ENCODE data around the gene PHC3.
"Not testable (repeated sequence)": the region's sequence is repeated elsewhere in the genome, so short reads cannot be mapped to it uniquely, and the experiment has no call there.

Gene PHC3

DNA sequence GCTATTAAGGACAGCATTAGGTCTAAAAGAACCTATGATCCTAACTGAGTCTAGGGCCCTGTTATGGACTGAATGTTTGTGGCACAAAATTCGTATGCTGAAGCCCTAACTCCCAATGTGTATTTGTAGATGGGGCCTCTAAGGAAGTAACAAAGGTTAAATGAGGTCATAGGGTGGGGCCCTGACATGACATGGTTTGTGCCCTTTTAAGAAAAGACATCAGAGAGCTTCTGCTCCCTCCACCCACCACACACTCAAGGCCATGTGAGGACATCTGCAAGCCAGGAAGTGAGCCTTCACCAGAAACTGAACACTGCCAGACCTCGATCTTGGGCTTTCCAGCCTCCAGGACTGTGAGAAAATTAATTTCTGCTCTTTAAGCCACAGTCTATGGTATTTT lies 49.2 kb downstream of the PHC3 start:
- ChIA-PET CTCF (interaction anchor here (1.0 to 1.9 kb wide), 3 partner anchors 9 to 140 kb away, joined by 3 to 5 read pairs (median 4); no protein-coding TSS in a partner anchor), POLR2A (interaction anchor here (0.5 to 0.6 kb wide), 2 partner anchors 26 to 1012 kb away, joined by 3 to 4 read pairs; no protein-coding TSS in a partner anchor)
- no peak for DNase-seq
- no CpG with 5 or more reads among the region's 2 CpGs for WGBS (ENCODE audit: insufficient coverage)
- Histone ChIP-seq H3K27me3 (replicated peaks in 2 of 5; ENCODE audit: control insufficient read depth in 4 of 5, insufficient read depth in 5 of 5, low read length in 4 of 5) (no peaks in the 10 kb centered on the region), H3K9me3 (ENCODE audit: control extremely low read depth in 1 of 5, control insufficient read depth in 4 of 5, insufficient read depth in 2 of 5, low read depth in 1 of 5, low read length in 4 of 5) (peaks cover 0 to 9% (median 0%) of the 10 kb centered on the region in 5 experiments), H3K4me3 (ENCODE audit: control insufficient read depth in 1 of 7, extremely low read depth in 1 of 7, insufficient read depth in 4 of 7, low read depth in 2 of 7, low read length in 6 of 7) (no peak overlapping the region), H3K4me1 (ENCODE audit: control extremely low read depth in 1 of 4, control insufficient read depth in 4 of 4, insufficient read depth in 4 of 4, low read length in 3 of 4) (peaks cover 0 to 14% (median 5%) of the 10 kb centered on the region in 4 experiments), H3K36me3 (ENCODE audit: control insufficient read depth in 4 of 4, insufficient read depth in 4 of 4, low read length in 3 of 4) (peaks cover 23 to 63% (median 45%) of the 10 kb centered on the region in 4 experiments), H3K27ac (ENCODE audit: insufficient read depth in 1 of 2, low read depth in 1 of 2, low read length in 2 of 2, poor library complexity in 1 of 2, severe bottlenecking in 2 of 2) (no peak overlapping the region)

DNA sequence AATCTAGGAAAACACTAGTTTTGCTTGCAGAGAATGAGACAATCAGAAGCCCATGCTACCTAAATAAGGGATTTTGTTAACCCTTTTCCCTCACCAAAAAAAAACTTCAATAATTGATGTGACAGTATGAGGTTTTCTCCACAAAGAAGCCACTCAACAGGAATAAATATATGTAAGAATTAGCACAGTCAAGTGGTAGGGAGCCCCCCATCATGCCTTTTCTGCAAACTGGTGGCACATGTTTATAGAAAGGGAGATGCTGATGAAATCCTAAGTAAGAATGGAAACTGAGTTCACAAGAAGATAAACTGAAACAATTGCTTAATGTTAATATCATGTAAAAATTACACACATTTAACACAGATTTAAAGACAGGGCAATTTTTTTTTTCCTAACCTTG lies 51.0 kb downstream of the PHC3 start:
- ChIA-PET CTCF (no interaction called here), POLR2A (no interaction called here)
- Histone ChIP-seq H3K4me3 (ENCODE audit: control insufficient read depth in 1 of 7, extremely low read depth in 1 of 7, insufficient read depth in 4 of 7, low read depth in 2 of 7, low read length in 6 of 7) (no peak overlapping the region), H3K27ac (ENCODE audit: insufficient read depth in 1 of 2, low read depth in 1 of 2, low read length in 2 of 2, poor library complexity in 1 of 2, severe bottlenecking in 2 of 2) (no peak overlapping the region), H3K9me3 (ENCODE audit: control extremely low read depth in 1 of 5, control insufficient read depth in 4 of 5, insufficient read depth in 2 of 5, low read depth in 1 of 5, low read length in 4 of 5) (peaks cover 0 to 9% (median 0%) of the 10 kb centered on the region in 5 experiments), H3K27me3 (replicated peaks in 2 of 5; ENCODE audit: control insufficient read depth in 4 of 5, insufficient read depth in 5 of 5, low read length in 4 of 5) (no peaks in the 10 kb centered on the region), H3K36me3 (ENCODE audit: control insufficient read depth in 4 of 4, insufficient read depth in 4 of 4, low read length in 3 of 4) (peaks cover 19 to 56% (median 39%) of the 10 kb centered on the region in 4 experiments), H3K4me1 (ENCODE audit: control extremely low read depth in 1 of 4, control insufficient read depth in 4 of 4, insufficient read depth in 4 of 4, low read length in 3 of 4) (peaks cover 0 to 14% (median 5%) of the 10 kb centered on the region in 4 experiments)
- DNase-seq = no peak

DNA sequence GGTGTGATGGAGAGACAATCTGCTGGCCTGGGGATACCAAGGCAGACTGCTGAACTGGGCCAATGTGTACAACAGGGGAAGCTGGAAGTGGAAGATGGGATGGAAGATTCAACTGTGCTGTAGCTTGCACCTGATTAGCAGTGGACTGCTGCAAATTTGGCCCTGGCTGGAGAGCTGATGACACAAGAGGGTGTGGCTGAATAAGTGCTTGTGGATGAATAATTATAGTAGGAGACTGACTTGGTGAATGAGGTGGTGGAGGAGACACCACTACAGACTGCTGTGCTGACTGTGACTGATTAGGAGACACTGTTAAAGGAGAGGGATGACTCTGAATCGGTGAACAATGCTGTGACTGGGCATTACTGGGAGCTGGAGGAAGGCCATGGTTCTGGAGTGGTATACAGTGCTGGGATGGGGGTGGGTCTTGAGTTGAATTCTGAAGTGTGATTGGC lies 52.5 kb downstream of the PHC3 start:
- peaks cover 14 to 44% (median 35%) of the 10 kb centered on the region in 4 experiments for H3K36me3 ChIP-seq (ENCODE audit: control insufficient read depth in 4 of 4, insufficient read depth in 4 of 4, low read length in 3 of 4)
- H3K9me3 ChIP-seq (ENCODE audit: control extremely low read depth in 1 of 5, control insufficient read depth in 4 of 5, insufficient read depth in 2 of 5, low read depth in 1 of 5, low read length in 4 of 5) = peaks cover 0 to 9% (median 0%) of the 10 kb centered on the region in 5 experiments
- ChIA-PET CTCF (interaction anchor here (0.9 to 1.6 kb wide), 6 partner anchors 11 to 33 kb away, joined by 3 to 5 read pairs (median 3); no protein-coding TSS in a partner anchor), POLR2A (no interaction called here)
- H3K4me3 ChIP-seq (ENCODE audit: control insufficient read depth in 1 of 7, extremely low read depth in 1 of 7, insufficient read depth in 4 of 7, low read depth in 2 of 7, low read length in 6 of 7) = no peak overlapping the region
- H3K27me3 ChIP-seq (replicated peaks in 2 of 5; ENCODE audit: control insufficient read depth in 4 of 5, insufficient read depth in 5 of 5, low read length in 4 of 5) = no peaks in the 10 kb centered on the region
- H3K4me1 ChIP-seq (ENCODE audit: control extremely low read depth in 1 of 4, control insufficient read depth in 4 of 4, insufficient read depth in 4 of 4, low read length in 3 of 4) = peaks cover 0 to 14% (median 5%) of the 10 kb centered on the region in 4 experiments
- no peak overlapping the region for H3K27ac ChIP-seq (ENCODE audit: insufficient read depth in 1 of 2, low read depth in 1 of 2, low read length in 2 of 2, poor library complexity in 1 of 2, severe bottlenecking in 2 of 2)
- no peak for DNase-seq
- WGBS (ENCODE audit: insufficient coverage) = 100% methylated on average over 1 of the region's 1 CpG

DNA sequence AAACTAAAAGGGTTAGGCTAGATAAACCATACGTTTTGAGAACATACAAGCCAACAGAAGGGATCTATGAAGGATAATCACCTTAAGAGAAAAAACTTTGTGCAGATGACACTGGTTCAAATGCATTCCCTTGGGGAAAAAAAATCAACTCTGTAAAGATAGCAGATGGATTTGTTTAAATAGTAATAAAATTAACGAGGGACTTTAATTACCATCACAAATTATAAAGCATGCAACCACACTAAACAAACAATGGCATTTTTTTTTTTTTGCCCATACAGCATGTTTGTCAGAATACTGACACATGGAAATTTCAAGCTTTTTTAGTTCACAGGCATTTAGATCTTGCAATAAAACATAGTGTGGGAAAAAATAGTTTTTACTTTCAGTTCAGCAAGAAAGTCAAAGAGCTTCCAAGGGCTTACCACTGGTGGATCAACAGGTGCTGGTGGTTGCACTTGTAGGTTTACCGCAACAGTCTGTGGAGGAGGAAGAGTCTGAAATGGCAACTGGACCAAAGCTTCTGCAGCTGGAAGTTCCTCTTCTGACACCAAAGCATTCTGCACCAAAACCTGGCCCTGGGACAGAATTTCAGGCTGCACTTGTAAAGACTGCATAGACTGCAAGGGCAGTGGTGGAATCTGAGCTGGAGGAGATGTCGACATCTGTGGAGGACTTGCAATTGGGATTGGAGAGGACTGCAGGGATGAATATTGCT lies 53.1 kb downstream of the PHC3 start:
- Histone ChIP-seq H3K9me3 (ENCODE audit: control extremely low read depth in 1 of 5, control insufficient read depth in 4 of 5, insufficient read depth in 2 of 5, low read depth in 1 of 5, low read length in 4 of 5) (peaks cover 0 to 7% (median 0%) of the 10 kb centered on the region in 5 experiments), H3K27ac (ENCODE audit: insufficient read depth in 1 of 2, low read depth in 1 of 2, low read length in 2 of 2, poor library complexity in 1 of 2, severe bottlenecking in 2 of 2) (no peak overlapping the region), H3K4me3 (ENCODE audit: control insufficient read depth in 1 of 7, extremely low read depth in 1 of 7, insufficient read depth in 4 of 7, low read depth in 2 of 7, low read length in 6 of 7) (no peak overlapping the region), H3K27me3 (replicated peaks in 2 of 5; ENCODE audit: control insufficient read depth in 4 of 5, insufficient read depth in 5 of 5, low read length in 4 of 5) (no peaks in the 10 kb centered on the region), H3K36me3 (ENCODE audit: control insufficient read depth in 4 of 4, insufficient read depth in 4 of 4, low read length in 3 of 4) (peaks cover 9 to 38% (median 31%) of the 10 kb centered on the region in 4 experiments), H3K4me1 (ENCODE audit: control extremely low read depth in 1 of 4, control insufficient read depth in 4 of 4, insufficient read depth in 4 of 4, low read length in 3 of 4) (peaks cover 0 to 14% (median 5%) of the 10 kb centered on the region in 4 experiments)
- WGBS (ENCODE audit: insufficient coverage) = 100% methylated on average over 2 of the region's 4 CpGs
- DNase-seq = peak; percentile 47 to 89 (median 88)
- ChIA-PET POLR2A (no interaction called here), CTCF (interaction anchor here (0.9 to 1.6 kb wide), 7 partner anchors 11 to 41 kb away, joined by 3 to 5 read pairs (median 3); no protein-coding TSS in a partner anchor)

DNA sequence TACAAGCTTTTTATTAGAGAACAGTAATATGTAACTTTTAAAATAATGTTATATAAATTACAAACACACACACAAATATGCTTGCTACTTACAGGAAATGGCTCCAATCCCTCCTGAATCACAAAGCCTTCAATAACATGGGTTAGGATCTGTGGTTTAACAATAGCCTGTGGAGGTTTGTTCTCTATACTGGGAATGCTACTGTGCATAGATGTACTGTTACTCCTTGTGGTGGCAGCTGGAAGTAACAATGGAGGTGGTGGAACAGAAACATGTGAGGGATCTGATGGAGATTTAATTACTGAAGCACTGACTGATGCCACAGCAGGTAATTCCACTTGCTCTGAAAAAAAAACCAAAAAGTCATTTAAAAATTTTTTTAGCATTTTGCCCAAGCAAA lies 64.4 kb downstream of the PHC3 start:
- POLR2A ChIA-PET = no interaction called here
- Histone ChIP-seq H3K27me3 (replicated peaks in 2 of 5; ENCODE audit: control insufficient read depth in 4 of 5, insufficient read depth in 5 of 5, low read length in 4 of 5) (no peaks in the 10 kb centered on the region), H3K9me3 (ENCODE audit: control extremely low read depth in 1 of 5, control insufficient read depth in 4 of 5, insufficient read depth in 2 of 5, low read depth in 1 of 5, low read length in 4 of 5) (no peaks in the 10 kb centered on the region), H3K4me3 (ENCODE audit: control insufficient read depth in 1 of 7, extremely low read depth in 1 of 7, insufficient read depth in 4 of 7, low read depth in 2 of 7, low read length in 6 of 7) (no peak overlapping the region), H3K4me1 (ENCODE audit: control extremely low read depth in 1 of 4, control insufficient read depth in 4 of 4, insufficient read depth in 4 of 4, low read length in 3 of 4) (no peaks in the 10 kb centered on the region), H3K36me3 (ENCODE audit: control insufficient read depth in 4 of 4, insufficient read depth in 4 of 4, low read length in 3 of 4) (peaks cover 24 to 76% (median 37%) of the 10 kb centered on the region in 4 experiments), H3K27ac (ENCODE audit: insufficient read depth in 1 of 2, low read depth in 1 of 2, low read length in 2 of 2, poor library complexity in 1 of 2, severe bottlenecking in 2 of 2) (no peak overlapping the region)
- CTCF ChIA-PET = interaction anchor here (0.7 to 1.7 kb wide), 5 partner anchors 14 to 442 kb away, joined by 3 to 5 read pairs (median 3); no protein-coding TSS in a partner anchor
- DNase-seq = peak; percentile 3 to 17 (median 13)

DNA sequence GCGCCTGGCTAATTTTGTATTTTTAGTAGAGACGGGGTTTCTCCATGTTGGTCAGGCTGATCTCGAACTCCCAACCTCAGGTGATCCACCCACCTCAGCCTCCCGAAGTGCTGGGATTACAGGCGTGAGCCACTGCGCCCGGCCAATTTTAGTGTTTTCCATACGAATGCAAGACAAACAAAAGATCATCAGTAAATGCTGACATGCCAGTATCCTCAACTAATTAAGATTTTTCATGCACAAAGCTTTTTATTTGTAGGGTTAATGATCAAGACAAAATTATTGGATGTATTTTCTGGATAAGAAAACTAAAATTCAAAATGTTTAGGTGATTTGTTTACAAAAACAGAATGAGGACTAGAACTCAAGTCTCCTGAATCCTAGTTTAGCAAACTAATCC lies 67.4 kb downstream of the PHC3 start:
- DNase-seq; H3K27me3 ChIP-seq (replicated peaks in 2 of 5; ENCODE audit: control insufficient read depth in 4 of 5, insufficient read depth in 5 of 5, low read length in 4 of 5); H3K4me3 ChIP-seq (ENCODE audit: control insufficient read depth in 1 of 7, extremely low read depth in 1 of 7, insufficient read depth in 4 of 7, low read depth in 2 of 7, low read length in 6 of 7); H3K9me3 ChIP-seq (ENCODE audit: control extremely low read depth in 1 of 5, control insufficient read depth in 4 of 5, insufficient read depth in 2 of 5, low read depth in 1 of 5, low read length in 4 of 5); CTCF ChIA-PET; H3K4me1 ChIP-seq (ENCODE audit: control extremely low read depth in 1 of 4, control insufficient read depth in 4 of 4, insufficient read depth in 4 of 4, low read length in 3 of 4); H3K27ac ChIP-seq (ENCODE audit: insufficient read depth in 1 of 2, low read depth in 1 of 2, low read length in 2 of 2, poor library complexity in 1 of 2, severe bottlenecking in 2 of 2); POLR2A ChIA-PET: not testable (repeated sequence)
- no CpG with 5 or more reads among the region's 8 CpGs for WGBS (ENCODE audit: insufficient coverage)
- H3K36me3 ChIP-seq (ENCODE audit: control insufficient read depth in 4 of 4, insufficient read depth in 4 of 4, low read length in 3 of 4) = peaks cover 18 to 71% (median 32%) of the 10 kb centered on the region in 4 experiments

DNA sequence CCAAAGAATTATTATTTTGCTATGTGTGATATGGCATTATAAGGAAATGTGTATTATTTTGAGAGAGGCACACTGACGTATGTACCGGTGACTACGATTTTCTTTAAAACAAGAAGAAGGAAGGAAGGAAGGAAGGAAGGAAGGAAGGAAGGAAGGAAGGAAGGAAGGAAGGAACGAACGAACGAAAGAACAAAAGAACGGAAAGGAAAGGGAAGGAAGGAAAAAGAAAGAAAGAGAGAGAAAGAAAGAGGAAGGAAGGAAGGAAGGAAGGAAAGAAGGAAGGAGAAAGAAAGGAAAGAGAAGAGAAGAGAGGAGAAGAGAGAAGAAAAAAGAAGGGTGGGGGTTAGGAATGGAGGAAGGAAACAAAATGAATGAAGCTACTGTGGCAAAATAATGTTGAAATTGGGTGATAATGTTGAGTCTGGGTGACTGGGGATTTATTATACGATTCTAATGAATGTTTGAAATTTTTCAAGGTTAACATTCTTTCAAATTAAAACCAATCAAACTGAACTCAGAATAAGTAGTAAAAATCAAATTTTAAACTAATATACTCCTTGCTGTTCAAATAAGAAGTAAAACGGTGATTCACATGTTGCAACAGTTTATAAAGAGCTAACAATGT lies 70.3 kb downstream of the PHC3 start:
- WGBS (ENCODE audit: insufficient coverage) = 88% methylated on average over 8 of the region's 9 CpGs
- Histone ChIP-seq H3K4me1 (ENCODE audit: control extremely low read depth in 1 of 4, control insufficient read depth in 4 of 4, insufficient read depth in 4 of 4, low read length in 3 of 4) (peaks cover 0 to 5% (median 2%) of the 10 kb centered on the region in 4 experiments), H3K9me3 (ENCODE audit: control extremely low read depth in 1 of 5, control insufficient read depth in 4 of 5, insufficient read depth in 2 of 5, low read depth in 1 of 5, low read length in 4 of 5) (no peaks in the 10 kb centered on the region), H3K4me3 (ENCODE audit: control insufficient read depth in 1 of 7, extremely low read depth in 1 of 7, insufficient read depth in 4 of 7, low read depth in 2 of 7, low read length in 6 of 7) (no peak overlapping the region), H3K27me3 (replicated peaks in 2 of 5; ENCODE audit: control insufficient read depth in 4 of 5, insufficient read depth in 5 of 5, low read length in 4 of 5) (no peaks in the 10 kb centered on the region), H3K36me3 (ENCODE audit: control insufficient read depth in 4 of 4, insufficient read depth in 4 of 4, low read length in 3 of 4) (peaks cover 16 to 69% (median 32%) of the 10 kb centered on the region in 4 experiments), H3K27ac (ENCODE audit: insufficient read depth in 1 of 2, low read depth in 1 of 2, low read length in 2 of 2, poor library complexity in 1 of 2, severe bottlenecking in 2 of 2) (no peak overlapping the region)
- ChIA-PET POLR2A (no interaction called here), CTCF (no interaction called here)
- DNase-seq = no peak
